Cardiac muscle cell (in vitro differentiated cells and primary cell): ENCODE data around the gene HARS2. TPM values are rescaled to one million over a fixed set of nuclear protein-coding genes. Genes with fewer than 3 reads are reported as not detected.

ENCODE experiments used
- DNase-seq, 2 donors: peaks; one replicate each; pipeline versions ENCODE4 v3.0.0 to v3.0.0-alpha.2; 2010 to 2017; ENCODE audit warnings: low read depth in 1 of 2, low spot score in 1 of 2
- H3K27ac ChIP-seq: fragments of 200-600 bp; sonication (generic); 2 replicates; pipeline ENCODE4 v1.5.1; 2016
- H3K27me3 ChIP-seq: fragments of 200-600 bp; sonication (generic); 2 replicates; pipeline ENCODE4 v1.6.0; 2016; ENCODE audit warnings: control low read depth
- H3K36me3 ChIP-seq: fragments of 200-600 bp; sonication (generic); 2 replicates; pipeline ENCODE4 v1.5.1; 2016; ENCODE audit warnings: control low read depth
- H3K4me1 ChIP-seq: fragments of 200-600 bp; sonication (generic); 2 replicates; pipeline ENCODE4 v1.8.1; 2017; ENCODE audit warnings: low read depth, mild to moderate bottlenecking, mixed run types
- H3K4me3 ChIP-seq: fragments of 200-600 bp; sonication (generic); 2 replicates; pipeline ENCODE4 v1.5.1; 2016; ENCODE audit warnings: mild to moderate bottlenecking
- H3K9me3 ChIP-seq: fragments of 200-600 bp; sonication (generic); 2 replicates; pipeline ENCODE4 v1.5.1; 2017; ENCODE audit warnings: low read depth, mild to moderate bottlenecking, control low read depth
- polyA plus RNA-seq: library from polyadenylated mRNA; unstranded; fragments of >200 nt; fragmentation: Nextera tagmentation; extraction: Ambion mirVana; gene quantifications from 2 replicates; pipeline ENCODE4 v1.2.1, GENCODE V29; 2016
- total RNA-seq: library from RNA; depleted of rRNA; stranded (reverse); fragments of >200 nt; gene quantifications from 2 replicates; pipeline ENCODE4 v1.2.3, GENCODE V29; 2016
- TF ChIP-seq, protein P1 (sequence below): IDR thresholded peaks from 2 replicates; pipeline ENCODE4 v1.5.1; 2012; ENCODE audit warnings: low read depth, mild to moderate bottlenecking, low read length

The HARS2 gene
- total and polyA plus RNA-seq, 2 experiments from 2014 or later = 27.8 to 39.9 TPM

DNA sequence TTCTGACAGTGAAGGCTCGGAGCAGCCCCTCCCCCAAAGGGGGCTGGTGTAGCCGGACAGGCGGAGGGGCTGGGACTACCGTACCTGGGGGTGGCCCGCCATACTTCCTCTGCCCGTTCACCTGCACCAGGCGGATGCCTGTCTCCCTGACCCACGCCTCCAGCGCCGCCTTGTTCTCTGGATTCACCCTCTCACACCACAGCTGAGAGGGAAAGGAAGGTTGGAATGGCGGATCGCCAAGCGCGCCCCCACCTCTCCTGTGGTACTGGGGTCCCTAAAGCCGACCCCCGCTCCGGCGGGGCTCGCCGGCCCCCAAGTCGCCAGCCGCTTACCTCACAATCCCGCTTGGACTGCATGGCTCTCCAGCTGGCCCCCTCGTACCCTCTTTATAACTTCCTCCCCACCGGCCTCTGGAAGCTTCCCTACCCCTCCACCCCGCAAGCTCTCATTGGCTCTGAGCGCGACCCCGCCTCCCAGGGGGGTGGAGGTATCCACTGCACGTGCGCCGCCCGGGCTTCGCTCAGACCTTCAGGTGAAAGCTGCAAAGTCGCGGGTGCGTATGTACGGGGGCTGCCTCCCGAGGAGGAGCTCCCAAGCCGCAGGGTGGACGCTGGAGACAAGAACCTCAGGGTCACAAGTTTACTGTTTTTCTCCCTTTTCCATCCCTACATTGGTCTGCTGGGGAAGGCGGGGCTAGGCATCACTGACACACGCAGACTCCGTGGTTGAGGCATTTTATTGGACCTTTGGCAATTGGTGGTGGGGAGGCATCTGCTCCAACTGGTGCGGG, 17.9 kb upstream of the HARS2 start, which contains the start of gene DND1:
Gene DND1, minus strand, starts transcription at position 390 of the 790 bp plus-strand sequence. Its CDS starts 34 bp downstream, at position 356.
- no peak for DNase-seq
- Histone ChIP-seq H3K9me3 (no peaks in the 10 kb centered on the region), H3K4me3 (no peak within 1 kb of the TSS), H3K36me3 (peaks cover 42% of the 10 kb centered on the region), H3K27ac (no peak within 1 kb of the TSS), H3K27me3 (no peaks in the 10 kb centered on the region), H3K4me1 (no peaks in the 10 kb centered on the region)
- TF ChIP-seq, protein P1, sequence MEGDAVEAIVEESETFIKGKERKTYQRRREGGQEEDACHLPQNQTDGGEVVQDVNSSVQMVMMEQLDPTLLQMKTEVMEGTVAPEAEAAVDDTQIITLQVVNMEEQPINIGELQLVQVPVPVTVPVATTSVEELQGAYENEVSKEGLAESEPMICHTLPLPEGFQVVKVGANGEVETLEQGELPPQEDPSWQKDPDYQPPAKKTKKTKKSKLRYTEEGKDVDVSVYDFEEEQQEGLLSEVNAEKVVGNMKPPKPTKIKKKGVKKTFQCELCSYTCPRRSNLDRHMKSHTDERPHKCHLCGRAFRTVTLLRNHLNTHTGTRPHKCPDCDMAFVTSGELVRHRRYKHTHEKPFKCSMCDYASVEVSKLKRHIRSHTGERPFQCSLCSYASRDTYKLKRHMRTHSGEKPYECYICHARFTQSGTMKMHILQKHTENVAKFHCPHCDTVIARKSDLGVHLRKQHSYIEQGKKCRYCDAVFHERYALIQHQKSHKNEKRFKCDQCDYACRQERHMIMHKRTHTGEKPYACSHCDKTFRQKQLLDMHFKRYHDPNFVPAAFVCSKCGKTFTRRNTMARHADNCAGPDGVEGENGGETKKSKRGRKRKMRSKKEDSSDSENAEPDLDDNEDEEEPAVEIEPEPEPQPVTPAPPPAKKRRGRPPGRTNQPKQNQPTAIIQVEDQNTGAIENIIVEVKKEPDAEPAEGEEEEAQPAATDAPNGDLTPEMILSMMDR = no peak

- H3K4me1 ChIP-seq = no peaks in the 10 kb centered on the region
- H3K27me3 ChIP-seq = no peaks in the 10 kb centered on the region
- no peak overlapping the region for H3K4me3 ChIP-seq
- TF ChIP-seq, protein P1 = no peak
- H3K9me3 ChIP-seq = no peaks in the 10 kb centered on the region
- no peak overlapping the region for H3K27ac ChIP-seq
- DNase-seq = no peak
- peaks cover 41% of the 10 kb centered on the region for H3K36me3 ChIP-seq
Measured at GRCh38 chr5:140674211-140674610, 17.0 kb upstream of the HARS2 start.

DNA sequence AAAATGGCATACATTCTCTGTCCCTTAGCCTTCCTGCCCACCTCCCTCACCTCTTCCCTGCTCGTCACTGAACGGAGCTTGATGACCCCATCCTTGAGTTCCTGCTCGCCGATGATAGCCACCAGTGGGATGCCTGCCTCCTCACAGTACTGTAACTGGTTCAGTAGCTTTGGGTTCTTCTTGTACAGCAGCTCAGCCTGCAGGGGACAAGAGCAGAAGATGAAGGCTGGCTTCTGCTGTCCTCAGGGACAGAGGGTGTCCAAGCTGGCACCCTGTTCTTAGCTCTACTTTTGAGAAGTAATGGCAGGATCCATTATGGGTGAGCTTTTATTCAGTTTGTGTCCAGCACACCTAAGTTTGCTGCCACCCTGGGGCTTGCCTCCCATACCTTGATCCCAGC, 16.6 kb upstream of the HARS2 start:
- TF ChIP-seq, protein P1 = no peak
- H3K4me1 ChIP-seq = no peaks in the 10 kb centered on the region
- peaks cover 43% of the 10 kb centered on the region for H3K36me3 ChIP-seq
- H3K27ac ChIP-seq = no peak overlapping the region
- no peak overlapping the region for H3K4me3 ChIP-seq
- H3K9me3 ChIP-seq = no peaks in the 10 kb centered on the region
- DNase-seq = no peak
- H3K27me3 ChIP-seq = no peaks in the 10 kb centered on the region

- Histone ChIP-seq H3K9me3 (no peaks in the 10 kb centered on the region), H3K27me3 (no peaks in the 10 kb centered on the region), H3K4me1 (no peaks in the 10 kb centered on the region), H3K36me3 (peaks cover 38% of the 10 kb centered on the region), H3K4me3 (no peak overlapping the region), H3K27ac (no peak overlapping the region)
- no peak for DNase-seq
- TF ChIP-seq, protein P1 = no peak
Measured at GRCh38 chr5:140677947-140678346, 13.3 kb upstream of the HARS2 start.

DNA sequence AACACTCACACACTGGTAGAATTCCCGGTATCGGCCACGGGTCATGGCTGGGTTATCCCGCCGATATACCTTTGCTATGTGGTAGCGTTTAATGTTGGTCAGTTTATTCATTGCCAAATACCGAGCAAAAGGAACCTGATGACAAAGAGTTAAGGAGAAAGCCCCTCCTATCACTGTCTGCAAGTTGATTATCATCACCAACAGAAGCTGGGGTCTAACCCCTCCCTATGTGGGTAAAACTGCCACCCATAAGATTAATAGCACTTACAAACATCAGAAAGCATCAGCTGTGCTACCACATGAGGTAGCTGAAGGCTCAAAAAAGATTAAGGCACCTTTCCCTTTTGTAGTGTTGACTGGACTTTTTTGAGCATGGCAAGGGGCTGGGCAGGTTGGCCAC, 12.3 kb upstream of the HARS2 start:
- Histone ChIP-seq H3K27me3 (no peaks in the 10 kb centered on the region), H3K4me1 (no peaks in the 10 kb centered on the region), H3K27ac (no peak overlapping the region), H3K9me3 (no peaks in the 10 kb centered on the region), H3K36me3 (peaks cover 38% of the 10 kb centered on the region), H3K4me3 (no peak overlapping the region)
- TF ChIP-seq, protein P1 = no peak
- DNase-seq = no peak
